ENCODE results near the gene RYR3.

The RYR3 gene

DNA sequence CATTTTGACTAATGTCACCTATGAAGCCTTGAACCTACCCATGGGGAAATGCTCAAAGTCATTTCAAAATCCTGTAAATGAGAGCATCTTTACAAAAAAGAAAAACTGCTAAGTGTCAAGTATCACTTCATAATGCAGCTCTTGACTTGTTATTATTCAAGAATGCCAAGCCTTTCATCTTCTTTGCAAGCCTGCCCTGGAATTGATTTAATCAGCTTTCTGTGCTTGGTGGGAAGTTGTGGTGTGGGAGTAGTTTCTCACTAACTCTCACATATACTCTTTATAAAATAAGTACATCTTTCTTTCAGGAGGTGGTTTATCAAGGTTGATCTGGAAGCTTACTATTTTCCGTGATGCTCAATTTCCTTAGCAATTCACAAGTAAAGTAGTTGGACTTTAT lies 43.6 kb downstream of the RYR3 start:
- no peak for ATAC-seq
- TF ChIP-seq, protein P1, sequence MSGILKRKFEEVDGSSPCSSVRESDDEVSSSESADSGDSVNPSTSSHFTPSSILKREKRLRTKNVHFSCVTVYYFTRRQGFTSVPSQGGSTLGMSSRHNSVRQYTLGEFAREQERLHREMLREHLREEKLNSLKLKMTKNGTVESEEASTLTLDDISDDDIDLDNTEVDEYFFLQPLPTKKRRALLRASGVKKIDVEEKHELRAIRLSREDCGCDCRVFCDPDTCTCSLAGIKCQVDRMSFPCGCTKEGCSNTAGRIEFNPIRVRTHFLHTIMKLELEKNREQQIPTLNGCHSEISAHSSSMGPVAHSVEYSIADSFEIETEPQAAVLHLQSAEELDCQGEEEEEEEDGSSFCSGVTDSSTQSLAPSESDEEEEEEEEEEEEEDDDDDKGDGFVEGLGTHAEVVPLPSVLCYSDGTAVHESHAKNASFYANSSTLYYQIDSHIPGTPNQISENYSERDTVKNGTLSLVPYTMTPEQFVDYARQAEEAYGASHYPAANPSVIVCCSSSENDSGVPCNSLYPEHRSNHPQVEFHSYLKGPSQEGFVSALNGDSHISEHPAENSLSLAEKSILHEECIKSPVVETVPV (CRISPR knock-in tag; IDR thresholded peaks at IDR 0.05): no peak
- TF ChIP-seq, protein P2, sequence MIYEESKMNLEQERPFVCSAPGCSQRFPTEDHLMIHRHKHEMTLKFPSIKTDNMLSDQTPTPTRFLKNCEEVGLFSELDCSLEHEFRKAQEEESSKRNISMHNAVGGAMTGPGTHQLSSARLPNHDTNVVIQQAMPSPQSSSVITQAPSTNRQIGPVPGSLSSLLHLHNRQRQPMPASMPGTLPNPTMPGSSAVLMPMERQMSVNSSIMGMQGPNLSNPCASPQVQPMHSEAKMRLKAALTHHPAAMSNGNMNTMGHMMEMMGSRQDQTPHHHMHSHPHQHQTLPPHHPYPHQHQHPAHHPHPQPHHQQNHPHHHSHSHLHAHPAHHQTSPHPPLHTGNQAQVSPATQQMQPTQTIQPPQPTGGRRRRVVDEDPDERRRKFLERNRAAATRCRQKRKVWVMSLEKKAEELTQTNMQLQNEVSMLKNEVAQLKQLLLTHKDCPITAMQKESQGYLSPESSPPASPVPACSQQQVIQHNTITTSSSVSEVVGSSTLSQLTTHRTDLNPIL (CRISPR knock-in tag; IDR thresholded peaks at IDR 0.05; ENCODE audit: low read depth): no peak
- TF ChIP-seq ZC3H10 (CRISPR knock-in tag; IDR thresholded peaks at IDR 0.05) (no peak), RARB (CRISPR knock-in tag; IDR thresholded peaks at IDR 0.05) (no peak), OSR1 (CRISPR knock-in tag; IDR thresholded peaks at IDR 0.05) (no peak), ISL1 (CRISPR knock-in tag; IDR thresholded peaks at IDR 0.05) (no peak), ZNF8 (CRISPR knock-in tag; IDR thresholded peaks at IDR 0.05) (no peak), TCF4 (CRISPR knock-in tag; IDR thresholded peaks at IDR 0.05; ENCODE audit: borderline replicate concordance) (no peak), ESRRG (CRISPR knock-in tag; IDR thresholded peaks at IDR 0.05) (no peak), ZFP30 (CRISPR knock-in tag; IDR thresholded peaks at IDR 0.05) (no peak), PPARA (CRISPR knock-in tag; IDR thresholded peaks at IDR 0.05; ENCODE audit: borderline replicate concordance) (no peak), BACH2 (CRISPR knock-in tag; IDR thresholded peaks at IDR 0.05; ENCODE audit: borderline replicate concordance) (no peak), GLIS3 (CRISPR knock-in tag; IDR thresholded peaks at IDR 0.05) (no peak), SNAI2 (CRISPR knock-in tag; IDR thresholded peaks at IDR 0.05) (no peak), ZFP3 (CRISPR knock-in tag; IDR thresholded peaks at IDR 0.05) (no peak)
- TF ChIP-seq, protein P3, sequence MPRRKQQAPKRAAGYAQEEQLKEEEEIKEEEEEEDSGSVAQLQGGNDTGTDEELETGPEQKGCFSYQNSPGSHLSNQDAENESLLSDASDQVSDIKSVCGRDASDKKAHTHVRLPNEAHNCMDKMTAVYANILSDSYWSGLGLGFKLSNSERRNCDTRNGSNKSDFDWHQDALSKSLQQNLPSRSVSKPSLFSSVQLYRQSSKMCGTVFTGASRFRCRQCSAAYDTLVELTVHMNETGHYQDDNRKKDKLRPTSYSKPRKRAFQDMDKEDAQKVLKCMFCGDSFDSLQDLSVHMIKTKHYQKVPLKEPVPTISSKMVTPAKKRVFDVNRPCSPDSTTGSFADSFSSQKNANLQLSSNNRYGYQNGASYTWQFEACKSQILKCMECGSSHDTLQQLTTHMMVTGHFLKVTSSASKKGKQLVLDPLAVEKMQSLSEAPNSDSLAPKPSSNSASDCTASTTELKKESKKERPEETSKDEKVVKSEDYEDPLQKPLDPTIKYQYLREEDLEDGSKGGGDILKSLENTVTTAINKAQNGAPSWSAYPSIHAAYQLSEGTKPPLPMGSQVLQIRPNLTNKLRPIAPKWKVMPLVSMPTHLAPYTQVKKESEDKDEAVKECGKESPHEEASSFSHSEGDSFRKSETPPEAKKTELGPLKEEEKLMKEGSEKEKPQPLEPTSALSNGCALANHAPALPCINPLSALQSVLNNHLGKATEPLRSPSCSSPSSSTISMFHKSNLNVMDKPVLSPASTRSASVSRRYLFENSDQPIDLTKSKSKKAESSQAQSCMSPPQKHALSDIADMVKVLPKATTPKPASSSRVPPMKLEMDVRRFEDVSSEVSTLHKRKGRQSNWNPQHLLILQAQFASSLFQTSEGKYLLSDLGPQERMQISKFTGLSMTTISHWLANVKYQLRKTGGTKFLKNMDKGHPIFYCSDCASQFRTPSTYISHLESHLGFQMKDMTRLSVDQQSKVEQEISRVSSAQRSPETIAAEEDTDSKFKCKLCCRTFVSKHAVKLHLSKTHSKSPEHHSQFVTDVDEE (CRISPR knock-in tag; IDR thresholded peaks at IDR 0.05): no peak
- TF ChIP-seq, protein P4, sequence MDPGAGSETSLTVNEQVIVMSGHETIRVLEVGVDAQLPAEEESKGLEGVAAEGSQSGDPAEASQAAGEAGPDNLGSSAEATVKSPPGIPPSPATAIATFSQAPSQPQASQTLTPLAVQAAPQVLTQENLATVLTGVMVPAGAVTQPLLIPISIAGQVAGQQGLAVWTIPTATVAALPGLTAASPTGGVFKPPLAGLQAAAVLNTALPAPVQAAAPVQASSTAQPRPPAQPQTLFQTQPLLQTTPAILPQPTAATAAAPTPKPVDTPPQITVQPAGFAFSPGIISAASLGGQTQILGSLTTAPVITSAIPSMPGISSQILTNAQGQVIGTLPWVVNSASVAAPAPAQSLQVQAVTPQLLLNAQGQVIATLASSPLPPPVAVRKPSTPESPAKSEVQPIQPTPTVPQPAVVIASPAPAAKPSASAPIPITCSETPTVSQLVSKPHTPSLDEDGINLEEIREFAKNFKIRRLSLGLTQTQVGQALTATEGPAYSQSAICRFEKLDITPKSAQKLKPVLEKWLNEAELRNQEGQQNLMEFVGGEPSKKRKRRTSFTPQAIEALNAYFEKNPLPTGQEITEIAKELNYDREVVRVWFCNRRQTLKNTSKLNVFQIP (CRISPR knock-in tag; IDR thresholded peaks at IDR 0.05; ENCODE audit: borderline replicate concordance, low read depth): no peak

DNA sequence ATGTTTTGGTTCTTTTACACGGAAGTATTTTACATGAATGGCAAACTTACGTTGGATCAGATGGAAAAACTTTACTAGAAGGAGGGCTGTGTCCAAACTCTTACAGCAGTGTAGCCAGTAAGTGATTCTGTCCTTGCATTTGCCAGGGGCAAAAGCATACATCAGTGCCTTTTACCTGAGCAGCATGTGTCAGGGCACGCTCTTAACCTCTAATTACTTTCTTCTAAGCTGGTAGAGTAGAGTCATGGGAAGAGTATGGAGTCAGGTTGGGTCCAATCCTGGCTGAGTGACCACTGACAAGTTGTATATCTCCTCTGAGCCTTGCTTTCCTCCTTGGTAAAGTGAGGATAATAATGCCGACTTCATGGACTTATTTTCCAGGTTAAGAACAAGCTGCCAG lies 47.1 kb downstream of the RYR3 start:
- TF ChIP-seq SNAI2 (CRISPR knock-in tag; IDR thresholded peaks at IDR 0.05): no peak
- TF ChIP-seq ARNTL (CRISPR knock-in tag; IDR thresholded peaks at IDR 0.05; ENCODE audit: borderline replicate concordance, low read depth): no peak
- no peak for TF ChIP-seq GLIS3 (CRISPR knock-in tag; IDR thresholded peaks at IDR 0.05)
- TF ChIP-seq, protein P5, sequence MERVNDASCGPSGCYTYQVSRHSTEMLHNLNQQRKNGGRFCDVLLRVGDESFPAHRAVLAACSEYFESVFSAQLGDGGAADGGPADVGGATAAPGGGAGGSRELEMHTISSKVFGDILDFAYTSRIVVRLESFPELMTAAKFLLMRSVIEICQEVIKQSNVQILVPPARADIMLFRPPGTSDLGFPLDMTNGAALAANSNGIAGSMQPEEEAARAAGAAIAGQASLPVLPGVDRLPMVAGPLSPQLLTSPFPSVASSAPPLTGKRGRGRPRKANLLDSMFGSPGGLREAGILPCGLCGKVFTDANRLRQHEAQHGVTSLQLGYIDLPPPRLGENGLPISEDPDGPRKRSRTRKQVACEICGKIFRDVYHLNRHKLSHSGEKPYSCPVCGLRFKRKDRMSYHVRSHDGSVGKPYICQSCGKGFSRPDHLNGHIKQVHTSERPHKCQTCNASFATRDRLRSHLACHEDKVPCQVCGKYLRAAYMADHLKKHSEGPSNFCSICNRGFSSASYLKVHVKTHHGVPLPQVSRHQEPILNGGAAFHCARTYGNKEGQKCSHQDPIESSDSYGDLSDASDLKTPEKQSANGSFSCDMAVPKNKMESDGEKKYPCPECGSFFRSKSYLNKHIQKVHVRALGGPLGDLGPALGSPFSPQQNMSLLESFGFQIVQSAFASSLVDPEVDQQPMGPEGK (CRISPR knock-in tag; IDR thresholded peaks at IDR 0.05; ENCODE audit: borderline replicate concordance): no peak
- TF ChIP-seq, protein P2 (CRISPR knock-in tag; IDR thresholded peaks at IDR 0.05; ENCODE audit: low read depth): no peak
- no peak for TF ChIP-seq OSR1 (CRISPR knock-in tag; IDR thresholded peaks at IDR 0.05)
- no peak for TF ChIP-seq ZNF8 (CRISPR knock-in tag; IDR thresholded peaks at IDR 0.05)
- TF ChIP-seq TCF4 (CRISPR knock-in tag; IDR thresholded peaks at IDR 0.05; ENCODE audit: borderline replicate concordance): no peak
- TF ChIP-seq ZFP30 (CRISPR knock-in tag; IDR thresholded peaks at IDR 0.05): no peak
- no peak for TF ChIP-seq CSDC2 (CRISPR knock-in tag; IDR thresholded peaks at IDR 0.05)
- TF ChIP-seq ZFP3 (CRISPR knock-in tag; IDR thresholded peaks at IDR 0.05): no peak
- no peak for TF ChIP-seq ESRRG (CRISPR knock-in tag; IDR thresholded peaks at IDR 0.05)
- ATAC-seq: no peak
